Activated naive CD8-positive, alpha-beta T cell treated with anti-CD3 and anti-CD28 coated beads for 36 hours (primary cell): Measurements from ENCODE around the gene ALDH16A1. TPM values are rescaled to one million over a fixed set of nuclear protein-coding genes. Genes with fewer than 3 reads are reported as not detected.

Source experiments
- DNase-seq: peaks from one replicate; pipeline ENCODE4 v3.0.0; 2021
- H3K27ac Mint-ChIP-seq: one replicate; pipeline ENCODE4 v1.8.0; 2022; ENCODE audit warnings: mild to moderate bottlenecking, moderate library complexity, mixed read lengths
- H3K27me3 Mint-ChIP-seq: one replicate; pipeline ENCODE4 v1.8.0; 2022; ENCODE audit warnings: mild to moderate bottlenecking, mixed read lengths
- H3K36me3 Mint-ChIP-seq: one replicate; pipeline ENCODE4 v1.8.0; 2021; ENCODE audit warnings: mild to moderate bottlenecking, mixed read lengths
- H3K4me1 Mint-ChIP-seq: one replicate; pipeline ENCODE4 v1.8.0; 2021; ENCODE audit warnings: mixed read lengths
- H3K4me3 Mint-ChIP-seq: one replicate; pipeline ENCODE4 v1.8.0; 2022; ENCODE audit warnings: mild to moderate bottlenecking, moderate library complexity, mixed read lengths
- H3K9me3 Mint-ChIP-seq: one replicate; pipeline ENCODE4 v1.8.0; 2022; ENCODE audit warnings: mixed read lengths
- total RNA-seq, 2 experiments: library from RNA; stranded (reverse); gene quantifications; one replicate each; pipeline ENCODE4 v1.2.3, GENCODE V29; 2021

The ALDH16A1 gene
- total RNA-seq, 2 experiments from 2014 or later, result 34.4 to 42.0 TPM

GRCh38 chr19:49514151-49514550 is 61.1 kb downstream of the ALDH16A1 start:
- H3K4me3 Mint-ChIP-seq, result peak overlapping the region; percentile 86
- no peaks in the 10 kb centered on the region for H3K9me3 Mint-ChIP-seq
- no peak for DNase-seq
- no peaks in the 10 kb centered on the region for H3K36me3 Mint-ChIP-seq
- H3K27me3 Mint-ChIP-seq, result no peaks in the 10 kb centered on the region
- peaks cover 15% of the 10 kb centered on the region for H3K4me1 Mint-ChIP-seq
- H3K27ac Mint-ChIP-seq, result no peak overlapping the region

- DNase-seq, result no peak
- Mint-ChIP-seq H3K4me3 (no peak overlapping the region), H3K27me3 (no peaks in the 10 kb centered on the region), H3K36me3 (no peaks in the 10 kb centered on the region), H3K9me3 (no peaks in the 10 kb centered on the region), H3K4me1 (peaks cover 15% of the 10 kb centered on the region), H3K27ac (no peak overlapping the region)
These were observed 62.7 kb downstream of the ALDH16A1 start for GRCh38 chr19:49515767-49516166.

GRCh38 chr19:49518033-49518432 is 65.0 kb downstream of the ALDH16A1 start:
- no peaks in the 10 kb centered on the region for H3K27me3 Mint-ChIP-seq

More at GRCh38 chr19:49518033-49518432, 65.0 kb downstream of the ALDH16A1 start:
- no peaks in the 10 kb centered on the region for H3K36me3 Mint-ChIP-seq
- no peaks in the 10 kb centered on the region for H3K9me3 Mint-ChIP-seq
- DNase-seq, result no peak
- no peak overlapping the region for H3K4me3 Mint-ChIP-seq
- no peak overlapping the region for H3K27ac Mint-ChIP-seq
- peaks cover 5% of the 10 kb centered on the region for H3K4me1 Mint-ChIP-seq

Other genes starting within 250 kb of the ALDH16A1 start
- gene SLC6A16, start 128.0 kb upstream of the ALDH16A1 start, total RNA-seq, result 1 to 10 TPM in 1 of 2 experiments, under 1 TPM in 1; 0.86 to 1.4 TPM
- 100 to 1,000 TPM; 110 to 114 TPM for gene CD37, start 117.8 kb upstream of the ALDH16A1 start, total RNA-seq
- gene TEAD2, start 90.8 kb upstream of the ALDH16A1 start, total RNA-seq, result not detected
- gene DKKL1, start 89.3 kb upstream of the ALDH16A1 start, total RNA-seq, result not detected
- 1 to 10 TPM in 1 of 2 experiments, under 1 TPM in 1; 0.45 to 1.1 TPM for gene KASH5, start 65.0 kb upstream of the ALDH16A1 start, total RNA-seq
- not detected for gene PTH2, start 29.8 kb upstream of the ALDH16A1 start, total RNA-seq
- not detected for gene GFY, start 27.8 kb upstream of the ALDH16A1 start, total RNA-seq
- not detected for gene SLC17A7, start 11.7 kb upstream of the ALDH16A1 start, total RNA-seq
- gene PIH1D1, start 1.4 kb upstream of the ALDH16A1 start, total RNA-seq, result 100 to 1,000 TPM; 140 to 141 TPM
- 10 to 100 TPM; 61.0 to 63.5 TPM for gene FLT3LG, start 21.0 kb downstream of the ALDH16A1 start, total RNA-seq
- gene RPL13A, start 34.4 kb downstream of the ALDH16A1 start, total RNA-seq, result 1,000 to 10,000 TPM; 3,663 to 3,691 TPM
- 1,000 to 10,000 TPM; 2,825 to 2,867 TPM for gene RPS11, start 43.2 kb downstream of the ALDH16A1 start, total RNA-seq
- 10 to 100 TPM; 11.5 to 12.2 TPM for gene FCGRT, start 59.4 kb downstream of the ALDH16A1 start, total RNA-seq
- gene RCN3, start 74.8 kb downstream of the ALDH16A1 start, total RNA-seq, result 1 to 10 TPM; 3.6 to 4.3 TPM
- gene NOSIP, start 127.3 kb downstream of the ALDH16A1 start, total RNA-seq, result 10 to 100 TPM; 61.4 to 69.5 TPM
- 1 to 10 TPM; 1.5 to 1.6 TPM for gene PRRG2, start 128.1 kb downstream of the ALDH16A1 start, total RNA-seq
- 10 to 100 TPM; 16.0 to 17.8 TPM for gene PRR12, start 138.0 kb downstream of the ALDH16A1 start, total RNA-seq
- gene RRAS, start 186.9 kb downstream of the ALDH16A1 start, total RNA-seq, result 1 to 10 TPM; 4.4 to 5.0 TPM
- 10 to 100 TPM; 58.9 to 62.2 TPM for gene SCAF1, start 189.0 kb downstream of the ALDH16A1 start, total RNA-seq
- gene IRF3, start 212.6 kb downstream of the ALDH16A1 start, total RNA-seq, result 100 to 1,000 TPM in 1 of 2 experiments, 10 to 100 TPM in 1; 94.5 to 105 TPM
- gene BCL2L12, start 212.7 kb downstream of the ALDH16A1 start, total RNA-seq, result 10 to 100 TPM; 74.1 to 81.9 TPM
- gene PRMT1, start 224.0 kb downstream of the ALDH16A1 start, total RNA-seq, result 100 to 1,000 TPM; 538 to 547 TPM
- 10 to 100 TPM in 1 of 2 experiments, 1 to 10 TPM in 1; 9.5 to 12.0 TPM for gene ADM5, start 236.4 kb downstream of the ALDH16A1 start, total RNA-seq
- 1 to 10 TPM in 1 of 2 experiments, under 1 TPM in 1; 0.89 to 1.1 TPM for gene CPT1C, start 237.9 kb downstream of the ALDH16A1 start, total RNA-seq